Upper lobe of left lung (tissue), 4 donors: Measurements from ENCODE around the gene DIP2C.

Experiments
- CTCF ChIP-seq, 6 experiments: fragments of 450-650 bp in 4 of 6; fragments of 200-600 bp in 2 of 6; sonication (generic) in 2 of 6; IDR thresholded peaks; one replicate each; pipeline ENCODE4 v1.5.1; 2016 to 2019; ENCODE audit warnings: antibody characterized with exemption in 6 of 6
- POLR2A ChIP-seq, 4 donors: fragments of 450-650 bp; IDR thresholded peaks; one replicate each; pipeline ENCODE4 v1.5.1; 2016 to 2017; ENCODE audit warnings: antibody characterized with exemption in 4 of 4, mild to moderate bottlenecking in 2 of 4
- POLR2AphosphoS5 ChIP-seq, 2 donors: sonication (generic); formaldehyde crosslinking; IDR thresholded peaks; one replicate each; pipeline ENCODE4 v1.5.1; 2017; ENCODE audit warnings: antibody characterized with exemption in 2 of 2

DNA sequence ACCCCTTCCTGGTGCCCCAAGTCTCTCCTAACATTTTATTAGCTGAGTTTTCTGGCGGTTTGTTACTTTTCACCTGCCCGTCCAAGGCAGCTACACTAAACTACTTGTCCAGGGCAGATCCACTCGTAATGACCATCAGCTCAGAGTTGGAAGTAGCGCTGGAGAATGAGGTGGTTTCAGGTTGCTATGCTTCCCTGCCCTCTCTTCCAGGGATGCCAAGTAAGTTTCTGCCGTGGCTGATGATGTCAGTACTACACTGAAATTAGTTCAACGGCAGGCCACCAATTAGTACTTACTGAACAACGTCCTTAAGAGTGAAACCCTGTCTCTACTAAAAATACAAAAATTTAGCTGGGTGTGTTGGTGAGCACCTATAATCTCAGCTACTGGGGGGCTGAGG, 55.2 kb downstream of the DIP2C start:
- TF ChIP-seq CTCF (IDR thresholded peaks at IDR 0.05), result no peak
- no peak for TF ChIP-seq POLR2A (IDR thresholded peaks at IDR 0.05)
- no peak for TF ChIP-seq POLR2AphosphoS5 (IDR thresholded peaks at IDR 0.05)
